IgD-negative memory B cell (primary cell): Measurements from ENCODE around the gene LIMD2. TPM values are rescaled to one million over a fixed set of nuclear protein-coding genes. Genes with fewer than 3 reads are reported as not detected.

Experiments
- H3K27ac Mint-ChIP-seq, 3 donors: one replicate each; pipeline ENCODE4 v1.8.0; 2020 to 2022; ENCODE audit warnings: mild to moderate bottlenecking in 3 of 3, mixed read lengths in 3 of 3, moderate library complexity in 1 of 3
- H3K27me3 Mint-ChIP-seq: one replicate; pipeline ENCODE4 v1.8.0; 2021; ENCODE audit warnings: mixed read lengths
- H3K36me3 Mint-ChIP-seq: one replicate; pipeline ENCODE4 v1.8.0; 2020; ENCODE audit warnings: mild to moderate bottlenecking, mixed read lengths
- H3K4me1 Mint-ChIP-seq, 3 donors: one replicate each; pipeline ENCODE4 v1.8.0; 2020 to 2022; ENCODE audit warnings: mixed read lengths in 3 of 3, mild to moderate bottlenecking in 1 of 3
- H3K4me3 Mint-ChIP-seq, 4 donors: one replicate each; pipeline ENCODE4 v1.8.0; 2020 to 2022; ENCODE audit warnings: mild to moderate bottlenecking in 4 of 4, mixed read lengths in 4 of 4, moderate library complexity in 3 of 4
- H3K9me3 Mint-ChIP-seq, 3 donors: one replicate each; pipeline ENCODE4 v1.8.0; 2020 to 2021; ENCODE audit warnings: mixed read lengths in 3 of 3, mild to moderate bottlenecking in 1 of 3
- polyA plus RNA-seq: library from polyadenylated mRNA; unstranded; fragments of 300-500 nt; fragmentation: Illumina TruSeq; gene quantifications from one replicate; pipeline ENCODE4 v1.2.3, GENCODE V29; 2021

LIMD2 gene
- polyA plus RNA-seq, 1 donor from 2014 or later = 845 TPM

DNA sequence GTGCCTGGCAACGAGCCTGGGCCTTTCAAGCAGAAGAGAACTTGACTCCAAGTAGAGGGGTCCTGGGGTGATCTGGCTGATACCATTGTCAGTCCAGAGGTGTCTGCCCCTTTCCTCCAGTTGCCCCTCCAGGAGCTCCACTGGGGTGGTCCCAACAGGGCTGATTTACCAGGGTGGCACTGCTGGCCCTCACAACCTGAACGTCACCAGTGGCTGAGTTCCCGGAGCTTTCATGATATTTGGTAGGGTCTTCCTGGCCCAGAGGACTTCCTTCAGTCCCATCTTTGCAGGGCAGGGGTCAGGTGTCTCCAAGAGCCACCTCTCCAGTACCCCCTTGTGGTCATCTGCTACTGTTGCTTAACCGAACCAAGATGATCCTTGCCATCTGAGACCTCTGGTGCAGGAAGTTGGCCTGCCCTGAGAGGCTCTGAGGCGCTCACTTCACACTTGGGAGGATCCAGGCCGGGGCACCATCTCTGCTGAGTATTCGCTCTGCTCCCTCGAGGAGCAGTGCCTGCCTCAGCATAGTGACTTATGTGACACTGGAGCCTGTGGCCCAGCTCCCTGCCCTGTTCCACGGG lies 3.5 kb downstream of the LIMD2 start:
- Mint-ChIP-seq H3K36me3 (peaks cover 9% of the 10 kb centered on the region), H3K4me3 (peak overlapping the region; percentile 87 to 100 (median 96)), H3K27ac (peak overlapping the region; percentile 92 to 99 (median 97)), H3K27me3 (no peaks in the 10 kb centered on the region), H3K9me3 (no peaks in the 10 kb centered on the region), H3K4me1 (peaks cover 35 to 42% (median 36%) of the 10 kb centered on the region in 3 donors)

DNA sequence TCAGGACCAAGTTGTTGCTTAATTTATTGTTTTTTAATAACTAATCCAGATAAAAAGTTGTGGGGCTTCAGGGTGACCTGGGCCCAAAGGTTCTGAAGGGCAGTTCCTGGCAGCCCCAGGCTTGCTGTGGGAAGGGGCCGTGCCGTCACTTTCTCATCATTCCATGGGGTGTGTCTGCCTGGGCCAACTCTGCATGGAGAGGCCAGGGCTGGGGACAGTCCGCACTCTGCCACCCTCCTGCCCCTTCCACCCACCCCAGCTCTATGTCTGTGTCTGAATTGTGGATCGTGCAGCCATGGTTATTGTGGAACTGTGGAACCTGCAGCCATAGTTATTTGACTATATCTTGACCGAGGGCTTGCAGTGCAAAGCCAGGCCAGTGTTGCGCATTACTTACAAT lies 4.0 kb downstream of the LIMD2 start:
- H3K36me3 Mint-ChIP-seq = peaks cover 7% of the 10 kb centered on the region
- H3K27ac Mint-ChIP-seq = peak overlapping the region; percentile 92 to 99 (median 97)
- peak overlapping the region; percentile 87 to 100 (median 96) for H3K4me3 Mint-ChIP-seq
- no peaks in the 10 kb centered on the region for H3K27me3 Mint-ChIP-seq
- peaks cover 34 to 39% (median 34%) of the 10 kb centered on the region in 3 donors for H3K4me1 Mint-ChIP-seq
- no peaks in the 10 kb centered on the region for H3K9me3 Mint-ChIP-seq

DNA sequence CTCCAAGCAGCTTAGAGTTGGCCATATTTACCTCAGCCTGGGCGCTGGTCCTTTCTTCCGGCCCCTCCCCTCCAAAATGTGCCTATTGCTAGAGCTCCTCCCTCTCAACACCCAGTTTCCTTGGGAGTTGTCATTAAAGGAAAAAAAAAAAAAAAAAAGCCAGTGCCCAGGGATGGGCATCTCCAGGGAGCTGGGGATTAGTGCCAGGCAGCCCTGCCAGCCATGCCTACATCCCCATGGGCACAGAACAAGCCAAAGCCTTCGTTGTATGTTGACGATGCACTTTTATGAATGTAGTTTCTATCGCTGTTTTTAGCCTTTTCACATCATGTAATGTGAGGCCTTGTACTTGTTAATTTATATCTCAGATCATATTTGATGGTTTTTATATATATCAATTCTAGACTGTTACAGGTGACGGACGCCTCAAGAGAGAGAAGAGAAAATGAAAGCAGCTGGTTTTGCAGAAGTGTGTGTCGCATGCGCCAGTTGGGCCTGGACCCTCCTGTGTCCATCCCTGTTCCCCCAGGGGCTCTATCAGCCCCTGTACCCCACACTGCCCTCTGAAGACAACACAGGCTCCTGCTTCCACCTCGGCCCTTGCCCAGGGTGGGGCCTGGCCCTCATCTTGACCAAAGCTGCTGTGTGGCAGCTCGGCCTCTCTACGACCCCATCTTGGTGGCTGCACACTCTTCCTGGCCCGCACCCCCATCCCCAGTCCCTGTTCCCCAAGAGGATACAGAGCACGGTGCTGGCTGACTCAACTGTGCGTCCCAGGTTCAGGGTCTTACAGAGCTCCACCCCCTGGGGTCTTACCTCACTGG lies 4.8 kb downstream of the LIMD2 start:
- H3K4me1 Mint-ChIP-seq = peaks cover 34 to 39% (median 34%) of the 10 kb centered on the region in 3 donors
- H3K27me3 Mint-ChIP-seq = no peaks in the 10 kb centered on the region
- H3K27ac Mint-ChIP-seq = peak overlapping the region; percentile 92 to 99 (median 94)
- H3K36me3 Mint-ChIP-seq = peaks cover 7% of the 10 kb centered on the region
- no peaks in the 10 kb centered on the region for H3K9me3 Mint-ChIP-seq
- peak overlapping the region; percentile 69 to 100 (median 96) for H3K4me3 Mint-ChIP-seq

DNA sequence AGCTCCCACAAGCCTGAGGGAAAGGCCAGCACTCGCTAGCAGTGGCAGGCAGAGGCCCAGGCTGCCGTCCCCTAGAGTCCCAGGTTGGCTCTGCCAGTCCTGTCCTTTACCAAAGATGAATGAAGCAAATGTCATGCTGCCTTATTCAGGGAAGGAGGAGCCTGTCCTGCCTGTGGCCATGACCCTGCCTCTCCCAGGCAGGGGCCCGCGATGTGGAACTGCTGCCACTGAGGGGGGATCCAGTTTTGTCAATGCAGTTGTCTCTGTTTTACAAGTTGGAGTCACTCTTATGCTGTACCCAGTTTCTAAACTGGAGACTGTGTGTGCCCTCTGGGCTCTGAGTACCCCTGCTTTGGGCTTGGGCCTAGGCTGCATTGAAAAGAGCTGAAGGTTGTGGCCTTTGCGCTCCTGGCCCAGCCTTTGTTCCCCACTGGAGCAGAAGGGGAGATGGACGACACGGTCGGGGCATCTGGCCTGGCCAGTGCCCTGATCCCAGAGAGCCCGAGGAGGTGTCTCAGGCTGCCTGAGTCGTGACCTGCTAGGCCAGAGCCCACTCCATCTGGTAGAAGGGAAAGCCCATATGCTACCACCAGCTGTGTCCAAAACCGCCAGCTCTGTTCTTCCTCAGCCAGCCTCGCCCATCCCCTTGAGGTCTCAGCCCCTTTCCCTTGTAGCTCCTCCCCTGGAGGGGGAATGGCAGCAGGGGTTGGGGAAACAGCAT lies 5.5 kb downstream of the LIMD2 start:
- peaks cover 34 to 39% (median 34%) of the 10 kb centered on the region in 3 donors for H3K4me1 Mint-ChIP-seq
- no peaks in the 10 kb centered on the region for H3K27me3 Mint-ChIP-seq
- peaks cover 8% of the 10 kb centered on the region for H3K36me3 Mint-ChIP-seq
- H3K4me3 Mint-ChIP-seq = peak overlapping the region; percentile 69 to 100 (median 90)
- H3K27ac Mint-ChIP-seq = peak overlapping the region; percentile 92 to 99 (median 94)
- H3K9me3 Mint-ChIP-seq = no peaks in the 10 kb centered on the region

DNA sequence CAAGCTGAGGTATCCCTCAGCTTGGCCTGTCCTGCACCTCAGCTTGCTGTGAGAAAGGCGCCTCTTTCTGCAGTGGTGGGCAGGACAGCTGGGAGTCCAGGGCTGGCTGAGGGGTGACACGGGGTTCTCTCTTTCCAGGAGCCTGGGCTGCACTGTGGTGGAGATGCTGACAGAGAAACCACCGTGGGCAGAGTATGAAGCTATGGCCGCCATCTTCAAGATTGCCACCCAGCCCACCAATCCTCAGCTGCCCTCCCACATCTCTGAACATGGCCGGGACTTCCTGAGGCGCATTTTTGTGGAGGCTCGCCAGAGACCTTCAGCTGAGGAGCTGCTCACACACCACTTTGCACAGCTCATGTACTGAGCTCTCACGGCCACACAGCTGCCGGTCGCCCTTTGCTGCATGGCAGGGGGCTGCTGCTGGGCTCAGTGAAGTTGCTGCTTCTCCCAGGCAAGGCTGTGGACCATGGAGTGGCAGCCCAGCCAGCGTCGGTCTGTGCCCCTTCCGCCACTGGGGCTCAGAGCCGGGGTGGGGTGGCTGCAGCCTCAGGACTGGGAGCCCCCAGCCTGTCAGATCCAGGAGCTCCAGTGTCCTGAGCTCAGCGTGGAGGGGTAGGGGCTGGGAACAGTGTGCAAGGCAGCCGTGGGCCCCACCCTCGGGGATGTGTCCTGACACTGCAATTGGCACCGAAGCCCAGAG lies 6.4 kb downstream of the LIMD2 start:
- Mint-ChIP-seq H3K36me3 (peaks cover 8% of the 10 kb centered on the region), H3K4me3 (peak overlapping the region in 3 of 4 donors; percentile 25 to 91 (median 82)), H3K9me3 (no peaks in the 10 kb centered on the region), H3K4me1 (peaks cover 34 to 39% (median 34%) of the 10 kb centered on the region in 3 donors), H3K27ac (peak overlapping the region; percentile 92 to 99 (median 94)), H3K27me3 (no peaks in the 10 kb centered on the region)

DNA sequence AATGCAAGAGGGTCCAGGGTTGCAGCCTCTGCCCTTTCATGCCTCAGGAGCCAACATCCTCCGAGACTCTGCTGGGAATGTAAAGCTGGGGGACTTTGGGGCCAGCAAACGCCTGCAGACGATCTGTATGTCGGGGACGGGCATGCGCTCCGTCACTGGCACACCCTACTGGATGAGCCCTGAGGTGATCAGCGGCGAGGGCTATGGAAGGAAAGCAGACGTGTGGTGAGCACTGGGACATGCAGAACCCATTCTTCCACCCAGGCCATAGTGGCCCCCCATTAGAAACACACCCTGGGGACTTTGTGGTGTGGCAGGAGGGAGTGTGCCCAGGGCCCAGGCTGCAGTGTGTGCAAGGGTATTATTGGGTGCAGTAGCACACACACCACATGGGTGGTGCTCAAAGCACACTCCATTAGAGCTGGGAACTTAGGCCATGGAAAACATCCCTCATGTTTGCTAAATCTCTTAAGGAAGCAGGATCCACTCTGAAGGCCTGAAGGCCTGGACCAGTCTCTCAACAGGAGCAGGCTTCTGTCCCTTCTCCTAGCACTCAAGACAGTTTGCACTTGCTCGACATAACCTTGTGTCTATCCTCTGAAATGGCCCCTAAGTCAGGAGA lies 7.6 kb downstream of the LIMD2 start:
- peaks cover 31 to 35% (median 34%) of the 10 kb centered on the region in 3 donors for H3K4me1 Mint-ChIP-seq

DNA sequence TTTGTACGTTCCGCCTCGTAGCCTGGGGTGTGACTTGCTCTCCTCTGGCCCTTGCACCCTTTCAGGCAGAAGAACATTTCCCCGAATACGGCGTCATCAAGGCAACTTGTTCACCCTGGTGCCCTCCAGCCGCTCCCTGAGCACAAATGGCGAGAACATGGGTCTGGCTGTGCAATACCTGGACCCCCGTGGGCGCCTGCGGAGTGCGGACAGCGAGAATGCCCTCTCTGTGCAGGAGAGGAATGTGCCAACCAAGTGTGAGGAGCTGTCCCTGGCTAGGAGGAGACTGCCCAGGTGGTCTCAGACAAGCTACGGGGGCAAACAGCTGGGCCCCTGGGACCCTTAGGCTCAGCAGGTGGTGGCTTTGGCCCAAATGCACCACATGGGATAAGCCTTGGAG lies 10.4 kb downstream of the LIMD2 start:
- Mint-ChIP-seq H3K36me3 (peaks cover 2% of the 10 kb centered on the region), H3K27me3 (no peaks in the 10 kb centered on the region), H3K27ac (peak overlapping the region in 1 of 3 donors; percentile 87), H3K4me3 (no peak overlapping the region), H3K9me3 (no peaks in the 10 kb centered on the region), H3K4me1 (peaks cover 8 to 15% (median 9%) of the 10 kb centered on the region in 3 donors)

More for the DNA sequence above, 7.6 kb downstream of the LIMD2 start:
- Mint-ChIP-seq H3K27ac (peak overlapping the region in 1 of 3 donors; percentile 92), H3K27me3 (no peaks in the 10 kb centered on the region), H3K9me3 (no peaks in the 10 kb centered on the region), H3K4me3 (peak overlapping the region in 1 of 4 donors; percentile 91), H3K36me3 (peaks cover 2% of the 10 kb centered on the region)

DNA sequence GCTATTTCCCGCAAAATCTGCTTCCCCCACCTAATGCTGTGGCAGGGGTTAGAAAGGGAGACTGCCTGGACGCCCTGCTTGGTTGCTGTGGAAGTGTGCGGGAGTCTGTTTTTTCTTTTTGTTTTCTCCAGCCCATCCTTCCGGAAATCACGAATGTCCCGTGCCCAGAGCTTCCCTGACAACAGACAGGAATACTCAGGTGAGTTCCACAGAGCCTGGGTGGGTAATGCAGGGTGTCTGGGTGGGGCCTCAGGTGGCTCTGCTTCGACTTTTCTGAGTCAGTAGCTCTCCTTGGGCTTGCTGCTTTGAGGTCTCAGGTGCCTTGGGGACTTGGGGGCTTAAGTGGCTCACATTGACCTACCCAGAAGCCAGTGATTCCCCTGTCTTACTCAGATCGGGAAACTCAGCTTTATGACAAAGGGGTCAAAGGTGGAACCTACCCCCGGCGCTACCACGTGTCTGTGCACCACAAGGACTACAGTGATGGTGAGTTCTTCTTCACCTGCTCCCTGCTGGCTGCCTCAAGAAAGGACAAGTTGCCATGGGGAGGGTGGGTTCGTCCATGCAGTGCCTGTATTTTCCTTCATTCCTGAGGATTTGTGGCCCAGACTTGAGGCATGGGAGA lies 11.4 kb downstream of the LIMD2 start:
- H3K36me3 Mint-ChIP-seq = peaks cover 2% of the 10 kb centered on the region
- H3K27me3 Mint-ChIP-seq = no peaks in the 10 kb centered on the region
- peaks cover 3 to 15% (median 9%) of the 10 kb centered on the region in 3 donors for H3K4me1 Mint-ChIP-seq
- H3K27ac Mint-ChIP-seq = peak overlapping the region in 2 of 3 donors; percentile 53 to 89
- H3K9me3 Mint-ChIP-seq = no peaks in the 10 kb centered on the region
- H3K4me3 Mint-ChIP-seq = peak overlapping the region in 1 of 4 donors; percentile 38

DNA sequence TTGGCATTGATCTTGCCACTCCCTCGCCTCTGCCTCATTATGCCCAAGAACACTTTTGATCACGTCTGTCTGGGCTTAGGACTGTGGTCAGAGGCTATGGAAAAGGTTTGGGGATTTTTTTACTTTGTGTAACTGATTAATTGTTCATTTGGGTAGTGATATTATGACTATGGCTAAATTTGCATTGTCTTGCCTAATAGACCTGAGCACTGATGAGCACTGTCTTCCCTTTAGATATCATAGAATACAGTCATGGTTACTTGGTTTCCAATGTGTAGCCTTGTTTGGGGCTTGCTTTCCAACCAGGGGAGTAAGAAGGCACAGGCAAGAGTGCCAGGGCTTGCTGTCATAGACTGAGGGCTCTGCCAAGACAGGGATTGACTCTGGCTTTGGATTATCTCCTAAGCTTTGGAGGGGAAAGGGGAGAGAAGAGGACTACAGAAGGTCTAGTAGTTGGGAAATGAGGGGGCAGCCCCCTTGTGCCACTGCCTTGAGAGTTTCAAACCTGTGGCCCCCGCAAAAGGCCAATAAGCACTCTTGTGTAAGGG lies 13.7 kb downstream of the LIMD2 start:
- H3K4me1 Mint-ChIP-seq = peaks cover 2 to 7% (median 4%) of the 10 kb centered on the region in 3 donors
- no peaks in the 10 kb centered on the region for H3K9me3 Mint-ChIP-seq
- H3K27ac Mint-ChIP-seq = peak overlapping the region; percentile 5 to 90 (median 64)
- H3K4me3 Mint-ChIP-seq = peak overlapping the region in 1 of 4 donors; percentile 47
- peaks cover 11% of the 10 kb centered on the region for H3K36me3 Mint-ChIP-seq
- no peaks in the 10 kb centered on the region for H3K27me3 Mint-ChIP-seq

DNA sequence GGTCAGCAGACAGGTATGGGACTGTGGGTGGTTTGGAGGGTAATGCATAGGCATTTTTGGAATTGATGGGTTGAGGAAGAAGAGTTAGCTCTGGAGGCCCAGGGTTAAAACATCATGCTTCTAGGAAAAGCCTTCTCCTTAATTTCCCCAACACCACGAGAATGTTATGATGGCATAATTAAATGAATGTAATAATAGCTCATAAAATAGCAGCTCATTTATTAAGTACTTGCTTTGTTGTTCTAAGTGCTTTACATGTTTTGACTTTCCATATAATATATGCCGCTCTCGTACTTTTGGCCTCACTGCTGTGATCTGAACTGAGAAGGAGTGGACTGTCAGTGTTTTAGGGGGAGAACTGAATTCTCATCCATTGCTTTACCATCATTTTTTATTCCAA lies 14.3 kb downstream of the LIMD2 start:
- Mint-ChIP-seq H3K27ac (no peak overlapping the region), H3K36me3 (peaks cover 13% of the 10 kb centered on the region), H3K4me3 (no peak overlapping the region), H3K4me1 (peaks cover 2 to 5% (median 4%) of the 10 kb centered on the region in 3 donors), H3K27me3 (no peaks in the 10 kb centered on the region), H3K9me3 (no peaks in the 10 kb centered on the region)

DNA sequence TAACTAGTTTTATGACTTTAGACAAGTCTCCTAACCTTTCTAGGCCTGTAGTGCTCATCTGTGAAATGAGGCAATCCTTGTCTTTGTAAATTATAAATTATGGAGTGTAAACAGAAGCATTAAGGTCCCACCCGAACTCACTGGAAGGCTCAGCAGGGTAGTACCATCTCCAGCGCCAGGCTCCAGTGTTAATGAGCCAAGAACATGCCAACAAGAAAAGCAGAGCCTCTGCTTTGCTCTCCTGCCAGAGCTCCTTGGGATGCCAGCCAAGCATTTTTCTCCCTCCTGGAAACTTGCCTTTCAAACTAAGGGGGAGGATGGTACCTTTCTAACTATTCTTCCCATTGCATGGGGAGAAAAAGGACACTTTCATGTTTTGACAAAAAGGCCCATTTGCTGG lies 14.9 kb downstream of the LIMD2 start:
- no peaks in the 10 kb centered on the region for H3K27me3 Mint-ChIP-seq
- H3K4me3 Mint-ChIP-seq = no peak overlapping the region
- peaks cover 2 to 5% (median 4%) of the 10 kb centered on the region in 3 donors for H3K4me1 Mint-ChIP-seq
- H3K9me3 Mint-ChIP-seq = no peaks in the 10 kb centered on the region
- H3K27ac Mint-ChIP-seq = no peak overlapping the region
- H3K36me3 Mint-ChIP-seq = peaks cover 13% of the 10 kb centered on the region

DNA sequence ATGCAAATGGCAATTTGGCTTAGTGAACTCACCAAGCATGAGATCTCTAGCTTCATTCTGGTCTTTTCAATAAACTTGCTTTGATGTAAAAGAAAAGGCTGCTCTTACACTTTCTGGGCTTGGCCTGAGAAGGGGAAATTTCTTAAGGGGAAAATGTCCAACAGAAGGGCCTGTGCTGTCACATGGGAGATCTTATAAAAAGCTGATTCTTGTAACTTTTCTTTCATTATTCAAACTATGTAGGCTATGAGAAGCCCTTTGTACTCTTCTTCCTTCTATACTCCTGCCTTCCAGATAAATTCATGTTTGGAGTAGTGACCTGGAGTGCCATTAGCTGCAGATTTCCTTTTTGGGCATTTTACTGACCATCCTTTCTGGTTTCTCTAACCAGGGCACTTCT lies 16.9 kb downstream of the LIMD2 start:
- H3K27me3 Mint-ChIP-seq = no peaks in the 10 kb centered on the region
- no peak overlapping the region for H3K4me3 Mint-ChIP-seq
- peaks cover 11% of the 10 kb centered on the region for H3K36me3 Mint-ChIP-seq
- H3K27ac Mint-ChIP-seq = peak overlapping the region in 1 of 3 donors; percentile 59
- peaks cover under 1 to 4% (median 4%) of the 10 kb centered on the region in 3 donors for H3K4me1 Mint-ChIP-seq
- H3K9me3 Mint-ChIP-seq = no peaks in the 10 kb centered on the region

DNA sequence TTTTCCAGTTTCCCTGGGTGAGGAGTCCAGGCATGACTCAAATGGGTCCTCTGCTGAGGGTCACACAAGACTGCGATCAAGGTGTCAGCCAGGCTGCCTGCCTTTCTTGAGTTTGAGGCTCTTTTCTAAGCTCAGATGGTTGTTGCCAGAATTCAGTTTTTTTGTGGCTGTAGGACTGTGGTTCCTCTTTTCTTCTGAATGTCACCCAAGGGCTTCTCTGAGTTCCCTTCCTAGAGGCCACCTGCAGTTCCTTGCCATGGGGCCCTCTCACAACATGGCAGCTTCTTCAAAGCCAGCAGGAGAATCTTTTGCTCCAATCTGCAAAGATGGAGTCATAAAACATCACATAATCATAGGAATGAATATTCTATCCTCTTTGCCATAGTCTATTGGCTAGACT lies 17.5 kb downstream of the LIMD2 start:
- Mint-ChIP-seq H3K4me1 (peaks cover 0 to 4% (median 4%) of the 10 kb centered on the region in 3 donors), H3K27ac (peak overlapping the region in 1 of 3 donors; percentile 59), H3K36me3 (peaks cover 11% of the 10 kb centered on the region)

More for the DNA sequence above, 17.5 kb downstream of the LIMD2 start:
- Mint-ChIP-seq H3K9me3 (no peaks in the 10 kb centered on the region), H3K27me3 (no peaks in the 10 kb centered on the region), H3K4me3 (no peak overlapping the region)
